Right atrium auricular region (tissue), 2 donors: ENCODE measurements around the gene CNEP1R1. TPM values are rescaled to one million over a fixed set of nuclear protein-coding genes. Genes with fewer than 3 reads are reported as not detected.

Experiments used
- DNase-seq: peaks from one replicate; pipeline ENCODE4 v3.0.0-alpha.2; 2019; ENCODE audit warnings: low spot score
- H3K27ac ChIP-seq, 2 donors: fragments of 200-600 bp; sonication (generic); 1 replicate in 1 of 2; 2 replicates in 1 of 2; pipeline ENCODE4 v1.5.1; 2016 to 2019
- H3K27me3 ChIP-seq, 2 donors: fragments of 200-600 bp; sonication (generic); one replicate each; pipeline versions ENCODE4 v1.5.1 to v1.6.0; 2017 to 2019
- H3K36me3 ChIP-seq: fragments of 200-600 bp; sonication (generic); one replicate; pipeline ENCODE4 v1.5.1; 2016
- H3K4me1 ChIP-seq, 2 donors: fragments of 200-600 bp; sonication (generic); one replicate each; pipeline versions ENCODE4 v1.5.1 to v1.6.0; 2017 to 2019
- H3K4me3 ChIP-seq, 2 donors: fragments of 200-600 bp; sonication (generic); 1 replicate in 1 of 2; 2 replicates in 1 of 2; pipeline ENCODE4 v1.5.1; 2017 to 2019; ENCODE audit warnings: mild to moderate bottlenecking in 1 of 2, moderate library complexity in 1 of 2
- H3K9me3 ChIP-seq, 2 donors: fragments of 200-600 bp; sonication (generic); one replicate each; pipeline ENCODE4 v1.5.1; 2019
- CTCF ChIP-seq, 2 donors: fragments of 200-600 bp; sonication (generic); IDR thresholded peaks; one replicate each; pipeline ENCODE4 v1.5.1; 2019; ENCODE audit warnings: antibody characterized with exemption in 2 of 2
- total RNA-seq, 2 donors: library from RNA; depleted of rRNA; stranded (reverse); fragments of >200 nt; gene quantifications; one replicate each; pipeline ENCODE4 v1.1.0, GENCODE V29; 2016

Gene CNEP1R1
- total RNA-seq, 2 donors from 2014 or later, result 11.6 to 13.3 TPM

- Histone ChIP-seq H3K4me1 (no peaks in the 10 kb centered on the region), H3K4me3 (no peak overlapping the region), H3K27me3 (no peaks in the 10 kb centered on the region), H3K9me3 (no peaks in the 10 kb centered on the region), H3K36me3 (no peaks in the 10 kb centered on the region), H3K27ac (no peak overlapping the region)
- TF ChIP-seq CTCF (IDR thresholded peaks at IDR 0.05), result no peak
- DNase-seq, result no peak
These were observed 7.5 kb upstream of the CNEP1R1 start for GRCh38 chr16:50017553-50017952.

- no peak for TF ChIP-seq CTCF (IDR thresholded peaks at IDR 0.05)
- no peak overlapping the region for H3K27ac ChIP-seq
- no peaks in the 10 kb centered on the region for H3K36me3 ChIP-seq
- no peak overlapping the region for H3K4me3 ChIP-seq
- peaks cover 0 to 13% of the 10 kb centered on the region in 2 donors for H3K4me1 ChIP-seq
- H3K9me3 ChIP-seq, result no peaks in the 10 kb centered on the region
- no peak for DNase-seq
- H3K27me3 ChIP-seq, result no peaks in the 10 kb centered on the region
These were observed 3.5 kb upstream of the CNEP1R1 start for GRCh38 chr16:50021544-50021943.

DNA sequence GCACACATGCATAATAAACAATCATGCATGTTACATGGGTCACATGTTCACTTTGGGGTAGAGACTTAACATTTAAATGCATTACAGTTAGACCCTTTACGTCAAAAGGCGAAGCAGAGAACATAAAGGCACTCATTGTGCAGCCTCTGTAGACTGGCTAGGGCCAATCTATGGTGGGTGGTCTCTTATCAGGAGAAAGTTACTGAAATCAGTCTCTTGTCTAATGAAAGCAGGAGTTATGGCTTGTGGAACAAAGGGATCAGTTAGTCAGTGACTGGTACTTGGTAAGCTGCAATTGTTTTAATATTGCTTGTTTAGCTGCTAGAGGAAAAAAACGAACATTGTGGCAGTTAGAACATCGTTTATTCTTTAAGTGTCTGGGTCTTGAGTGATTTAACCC is 1.4 kb upstream of the CNEP1R1 start:
- no peak for TF ChIP-seq CTCF (IDR thresholded peaks at IDR 0.05)
- Histone ChIP-seq H3K4me1 (peaks cover 0 to 20% of the 10 kb centered on the region in 2 donors), H3K9me3 (no peaks in the 10 kb centered on the region), H3K27me3 (no peaks in the 10 kb centered on the region), H3K36me3 (no peaks in the 10 kb centered on the region), H3K4me3 (no peak overlapping the region), H3K27ac (no peak overlapping the region)
- DNase-seq, result no peak

DNA sequence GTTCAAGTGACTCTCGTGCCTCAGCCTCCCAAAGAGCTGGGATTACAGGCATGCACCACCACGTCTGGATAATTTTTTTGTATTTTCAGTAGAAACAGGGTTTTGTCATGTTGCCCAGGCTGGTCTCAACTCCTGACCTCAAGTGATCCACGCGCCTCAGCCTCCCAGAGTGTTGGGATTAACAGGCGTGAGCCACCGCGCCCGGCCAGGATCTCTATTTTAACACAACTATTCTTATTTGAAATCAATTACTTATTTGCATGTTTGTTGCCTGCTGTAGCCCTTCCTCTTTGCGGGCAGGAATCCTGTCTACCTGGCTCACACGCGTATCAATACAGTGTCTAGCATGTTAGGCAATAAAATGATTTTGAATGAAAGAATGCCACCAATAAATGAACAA is 818 bp upstream of the CNEP1R1 start:
- no peaks in the 10 kb centered on the region for H3K27me3 ChIP-seq
- H3K36me3 ChIP-seq, result no peaks in the 10 kb centered on the region
- no peak overlapping the region for H3K27ac ChIP-seq
- no peak overlapping the region for H3K4me3 ChIP-seq
- H3K4me1 ChIP-seq, result peaks cover 0 to 20% of the 10 kb centered on the region in 2 donors
- DNase-seq, result no peak
- H3K9me3 ChIP-seq, result no peaks in the 10 kb centered on the region
- no peak for TF ChIP-seq CTCF (IDR thresholded peaks at IDR 0.05)

DNA sequence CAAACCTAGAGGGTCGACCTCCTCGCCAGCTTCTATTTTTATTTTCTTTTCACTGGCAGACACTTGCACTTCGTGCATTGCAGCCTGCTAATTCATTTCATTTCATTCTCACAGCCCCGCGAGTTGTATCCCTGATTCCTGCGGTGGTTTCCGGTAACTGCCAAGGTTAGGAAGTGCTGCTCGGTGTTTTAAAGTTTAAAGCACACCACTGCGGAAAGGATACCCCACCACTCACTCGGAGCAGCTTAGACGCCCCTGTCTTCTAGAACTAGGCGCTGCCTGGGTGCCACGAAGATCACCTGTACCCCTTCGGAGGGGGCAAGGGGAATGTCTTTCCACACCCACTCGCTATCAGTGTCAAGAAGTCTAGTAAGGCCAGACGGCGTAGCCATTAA is 509 bp downstream of the CNEP1R1 start:
- no peak for DNase-seq
- peaks cover 0 to 20% of the 10 kb centered on the region in 2 donors for H3K4me1 ChIP-seq
- no peaks in the 10 kb centered on the region for H3K9me3 ChIP-seq
- H3K27me3 ChIP-seq, result no peaks in the 10 kb centered on the region
- peak overlapping the region; percentile 80 to 85 for H3K27ac ChIP-seq
- TF ChIP-seq CTCF (IDR thresholded peaks at IDR 0.05), result no peak
- peak overlapping the region; percentile 98 to 99 for H3K4me3 ChIP-seq
- peaks cover 6% of the 10 kb centered on the region for H3K36me3 ChIP-seq

DNA sequence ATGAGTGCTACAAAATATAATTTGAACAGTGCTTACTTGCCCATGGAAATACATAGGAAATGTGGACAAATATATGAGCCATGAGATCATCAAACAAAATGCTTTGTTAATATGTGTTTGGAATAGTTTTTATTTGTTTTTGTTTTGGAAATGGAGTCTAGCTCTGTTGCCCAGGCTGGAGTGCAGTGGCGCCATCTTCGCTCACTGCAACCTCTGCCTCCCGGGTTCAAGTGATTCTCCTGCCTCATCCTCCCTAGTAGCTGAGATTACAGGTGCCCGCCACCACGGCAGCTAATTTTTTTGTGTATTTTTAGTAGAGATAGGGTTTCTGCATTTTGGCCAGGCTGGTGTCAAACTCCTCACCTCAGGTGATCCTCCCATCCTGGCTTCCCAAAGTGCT is 2.8 kb downstream of the CNEP1R1 start:
- H3K4me3 ChIP-seq, result no peak overlapping the region
- no peaks in the 10 kb centered on the region for H3K27me3 ChIP-seq
- peaks cover 15% of the 10 kb centered on the region for H3K36me3 ChIP-seq
- no peaks in the 10 kb centered on the region for H3K9me3 ChIP-seq
- peaks cover 0 to 20% of the 10 kb centered on the region in 2 donors for H3K4me1 ChIP-seq
- TF ChIP-seq CTCF (IDR thresholded peaks at IDR 0.05), result no peak
- no peak for DNase-seq
- H3K27ac ChIP-seq, result no peak overlapping the region
